Fibroblast of peridontal ligament (primary cell): ENCODE data around the gene BLID.

Experiments
- DNase-seq: peaks from one replicate; pipeline ENCODE4 v3.0.0-alpha.2; 2010; ENCODE audit errors: extremely low read depth

The BLID gene

DNA sequence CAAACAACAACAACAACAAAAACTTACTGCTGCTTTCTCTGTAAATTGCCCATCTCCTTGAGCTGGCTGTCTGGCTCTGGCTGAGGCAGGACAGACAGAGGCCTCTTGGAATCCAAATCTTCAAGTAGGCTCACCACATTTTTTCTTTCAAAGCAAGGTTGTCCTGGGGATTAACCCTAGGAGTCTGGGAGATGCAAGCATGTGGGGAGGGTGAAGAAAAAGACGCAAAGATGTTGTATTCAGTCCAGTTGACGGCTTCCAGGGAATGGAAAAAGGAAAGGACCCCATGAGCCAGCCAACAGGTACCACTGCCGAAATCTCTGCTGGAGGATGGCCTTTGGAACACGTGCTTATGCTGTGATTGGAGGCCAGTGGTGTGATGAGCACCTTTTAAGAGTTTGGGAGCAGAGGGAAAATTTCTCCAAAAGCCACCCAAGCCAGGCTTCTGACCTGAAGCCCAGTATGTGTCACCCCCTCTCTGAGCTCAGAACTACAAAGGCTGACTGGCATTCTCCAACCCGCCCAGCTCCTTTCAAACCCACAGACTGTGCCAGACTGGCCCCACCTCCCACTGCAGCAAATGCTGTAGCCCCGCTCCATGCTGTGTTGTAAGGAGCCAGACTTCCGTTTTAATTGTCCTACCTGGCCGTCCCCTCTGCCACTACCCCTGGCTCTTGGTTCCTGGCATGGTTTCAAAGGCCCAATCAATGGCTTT lies 10.8 kb downstream of the BLID start:
- DNase-seq = no peak

DNA sequence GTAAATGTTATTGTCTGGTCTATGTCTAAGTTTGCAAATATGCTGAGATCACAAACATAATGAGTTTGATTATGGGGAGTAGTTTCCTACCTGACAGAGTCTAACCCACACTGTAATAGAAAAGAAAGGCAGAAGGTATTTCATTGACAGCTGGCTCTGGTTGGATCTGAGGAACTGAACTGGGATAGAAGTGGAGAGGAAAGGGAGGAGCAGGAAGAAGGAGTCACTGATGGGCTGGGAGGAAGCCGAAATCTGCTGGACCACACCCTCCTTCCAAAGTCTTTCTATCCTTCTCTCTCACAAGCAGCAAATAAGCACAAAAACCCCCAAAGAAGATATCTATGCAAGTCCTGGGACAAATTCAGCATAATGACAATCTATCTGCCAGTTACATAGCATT lies 11.7 kb downstream of the BLID start:
- DNase-seq = no peak

DNA sequence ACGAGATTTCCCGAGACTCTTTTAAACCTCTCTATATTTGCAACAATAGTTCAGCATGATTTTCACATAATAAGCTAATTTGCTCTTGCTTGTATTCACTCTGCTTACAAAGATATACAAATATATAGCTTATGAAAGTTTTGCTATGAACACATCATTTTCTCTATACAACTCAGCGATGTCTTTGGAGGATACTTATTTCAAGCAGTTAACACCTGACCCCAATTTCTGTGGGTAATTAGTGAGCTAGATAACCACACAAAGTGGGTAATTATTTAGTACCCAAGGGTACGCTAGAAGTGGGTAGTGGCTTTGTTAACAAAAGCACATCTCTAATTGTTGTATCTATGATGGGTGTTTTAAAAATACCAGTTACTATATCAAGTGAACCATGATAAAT lies 12.3 kb downstream of the BLID start:
- DNase-seq = no peak

DNA sequence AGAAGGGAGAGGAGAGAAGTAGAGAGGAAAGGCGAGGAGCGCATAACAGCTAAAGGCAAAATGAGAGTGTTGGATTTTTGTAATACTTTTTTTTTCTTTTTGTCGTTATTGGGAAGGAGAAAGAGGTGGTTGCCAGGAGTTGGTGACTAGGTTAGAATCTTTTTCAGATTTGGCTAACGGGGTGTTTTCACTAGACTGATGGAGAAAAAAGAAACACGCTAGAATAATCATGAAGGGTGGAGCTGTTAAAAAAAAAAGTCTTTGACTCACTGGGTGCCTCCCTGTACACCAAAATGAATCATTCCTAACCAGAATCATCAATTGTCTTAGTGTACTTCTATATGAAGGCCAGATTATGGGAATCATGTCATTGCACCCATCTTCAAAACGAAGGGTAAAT lies 12.7 kb downstream of the BLID start:
- peak; percentile 58 for DNase-seq

DNA sequence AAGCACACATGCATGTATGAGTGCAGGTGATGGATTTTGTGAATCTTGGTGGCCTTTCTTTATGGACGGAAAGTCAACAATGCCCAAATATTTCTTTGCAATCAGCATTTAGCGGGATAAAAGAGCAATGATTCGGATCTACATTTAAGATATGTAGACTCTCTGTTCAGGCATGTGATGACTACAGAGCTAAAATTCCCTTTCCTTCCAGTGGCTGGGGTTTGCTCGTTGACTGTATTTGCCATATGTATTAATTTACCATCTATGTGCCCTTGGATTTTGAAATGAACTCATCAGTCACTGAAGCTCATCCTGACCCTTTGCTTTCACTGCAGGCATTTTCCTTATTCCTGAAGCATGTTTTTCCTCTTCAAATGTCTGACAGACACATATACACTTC lies 13.6 kb downstream of the BLID start:
- DNase-seq = peak; percentile 58

DNA sequence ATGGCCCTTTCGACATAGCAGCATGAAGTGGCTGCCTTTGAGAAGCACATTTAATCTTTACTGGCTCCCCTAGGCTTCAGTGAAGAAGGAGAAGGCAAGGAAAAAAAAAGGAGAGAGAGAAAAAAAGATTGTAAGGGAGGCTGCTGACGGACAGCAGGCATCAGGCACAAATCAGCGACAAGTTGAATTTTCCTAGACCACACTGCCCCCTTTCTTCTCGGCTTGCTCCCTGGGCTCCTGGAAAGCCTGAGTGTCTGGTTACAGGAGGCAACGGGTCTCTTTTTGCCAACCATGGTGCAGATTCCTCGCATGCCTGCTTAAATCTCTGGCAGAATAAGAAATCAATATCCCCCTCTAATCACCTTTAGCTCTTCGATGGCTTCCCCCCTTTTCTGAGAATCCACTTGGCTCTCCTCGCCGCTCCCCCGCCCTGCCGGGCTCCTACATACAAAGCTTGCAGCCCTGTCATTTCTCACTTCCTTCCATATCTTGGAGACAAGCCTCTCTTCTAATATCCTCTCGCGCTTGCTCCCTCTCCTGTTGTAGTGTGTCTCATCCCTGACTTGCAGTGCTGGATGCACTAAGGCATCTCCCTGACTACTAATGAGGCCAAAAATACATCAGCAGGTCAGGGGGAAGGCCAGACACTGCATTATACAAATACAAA lies 14.3 kb downstream of the BLID start:
- peak; percentile 94 for DNase-seq

DNA sequence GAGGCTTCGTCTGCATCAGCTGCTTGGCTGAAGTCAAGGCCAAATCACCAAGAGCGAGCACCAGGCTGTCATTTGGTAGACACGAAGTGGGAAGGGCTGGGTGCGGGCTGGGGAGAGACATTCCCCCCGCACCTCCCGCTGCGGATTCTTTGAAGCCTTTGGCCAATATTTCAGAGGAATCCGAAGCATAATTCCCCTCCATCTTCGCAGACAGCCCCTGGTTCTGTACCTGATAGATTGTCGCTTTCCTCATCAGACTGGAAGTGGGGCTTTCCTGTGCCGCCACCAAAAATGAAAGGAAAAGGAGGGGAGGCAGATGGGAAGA lies 15.3 kb downstream of the BLID start:
- peak; percentile 81 for DNase-seq

DNA sequence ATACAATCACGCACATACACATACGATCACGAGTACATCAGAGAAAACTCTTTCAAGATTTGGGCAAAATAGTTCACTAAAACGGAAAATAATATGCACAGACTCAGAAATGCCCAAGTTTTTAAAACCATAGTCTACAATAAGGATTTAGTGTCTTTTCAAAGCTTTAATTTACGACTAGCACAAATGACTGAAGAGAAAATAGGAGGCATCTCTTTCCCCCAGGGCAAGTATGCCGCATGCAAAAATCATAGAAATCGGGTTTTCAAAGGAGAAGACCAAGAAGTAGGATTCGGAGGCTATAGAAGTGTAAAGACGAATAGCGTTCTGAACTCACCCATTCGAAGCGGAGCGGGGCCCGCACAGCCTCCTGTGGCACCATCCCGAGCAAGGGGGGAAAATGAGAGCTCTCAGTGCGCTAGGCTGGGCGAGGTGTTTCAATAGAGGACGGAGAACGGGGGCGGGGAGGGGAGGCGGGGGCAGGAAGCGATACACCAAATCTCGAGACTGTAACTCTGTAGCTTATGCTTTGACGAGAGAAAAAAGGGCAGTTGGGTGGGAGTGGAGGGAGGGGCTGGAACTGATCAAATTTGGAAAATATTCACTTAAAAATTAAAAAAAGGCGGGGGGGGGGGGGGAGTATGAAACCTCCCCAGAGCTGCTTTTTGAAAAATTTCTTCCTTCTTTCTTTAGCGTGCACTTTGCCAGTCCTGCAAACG lies 15.8 kb downstream of the BLID start:
- DNase-seq = peak; percentile 82

DNA sequence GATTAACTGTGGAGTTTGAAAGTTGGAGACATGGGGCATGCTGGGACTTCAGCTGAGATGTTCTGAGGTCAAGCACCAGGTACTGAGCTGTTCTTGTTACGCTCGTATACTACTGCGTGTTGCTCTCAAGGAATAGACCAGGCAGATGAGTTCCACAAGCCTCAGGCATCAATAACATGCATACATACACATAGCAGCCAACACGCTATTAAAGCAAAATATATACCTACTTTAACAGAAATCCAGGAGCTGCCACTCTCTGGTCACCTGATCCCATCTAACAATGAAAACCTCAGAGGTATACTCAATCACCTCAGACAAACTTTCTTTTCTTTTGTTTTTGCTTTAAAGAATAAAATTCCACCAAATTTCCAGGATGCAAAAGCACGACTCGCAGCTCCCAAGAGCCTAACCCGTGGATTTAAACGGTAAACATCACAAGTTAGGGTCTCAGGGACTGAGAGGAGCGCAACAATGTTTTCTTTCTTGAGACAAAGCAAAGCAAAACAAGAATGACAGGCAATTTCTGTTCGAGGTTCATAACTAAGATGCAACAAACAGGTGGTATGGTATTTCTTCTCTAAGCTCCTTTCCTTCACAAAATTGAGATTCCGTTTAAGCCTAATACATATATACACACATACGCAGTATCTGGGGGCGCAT lies 16.5 kb downstream of the BLID start:
- DNase-seq = peak; percentile 78

DNA sequence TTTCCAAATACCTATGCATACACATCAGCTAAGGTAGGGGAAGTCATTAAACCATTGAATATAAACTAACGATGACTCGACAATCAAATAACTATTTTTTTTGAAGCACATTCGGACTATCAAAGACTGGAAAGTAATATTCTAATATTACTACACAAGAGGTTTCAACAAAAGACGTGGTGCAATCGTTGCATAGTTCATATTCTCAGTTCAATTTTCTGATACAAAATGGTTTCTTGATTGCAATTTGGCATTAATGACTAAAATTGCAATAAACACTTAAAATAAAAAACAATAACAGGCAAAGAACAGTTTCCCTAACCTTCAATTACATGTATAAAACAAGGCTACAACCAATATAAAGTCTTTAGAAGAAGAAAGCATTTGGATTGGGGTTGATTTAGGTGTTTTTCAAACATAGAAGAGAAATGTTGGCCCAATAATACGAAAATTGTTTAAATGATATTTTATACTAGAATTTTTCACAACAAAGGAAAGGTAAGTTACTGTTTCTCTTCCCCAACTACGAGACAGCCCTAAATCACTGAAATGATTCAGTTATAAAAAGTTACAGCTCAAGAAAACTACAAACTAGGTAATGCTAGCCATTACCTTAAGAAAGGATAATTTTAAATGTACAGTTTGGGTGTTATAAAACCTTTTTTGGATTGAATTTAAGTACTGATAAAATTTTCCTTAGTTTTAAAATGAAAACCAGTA lies 17.6 kb downstream of the BLID start:
- DNase-seq = peak; percentile 64

DNA sequence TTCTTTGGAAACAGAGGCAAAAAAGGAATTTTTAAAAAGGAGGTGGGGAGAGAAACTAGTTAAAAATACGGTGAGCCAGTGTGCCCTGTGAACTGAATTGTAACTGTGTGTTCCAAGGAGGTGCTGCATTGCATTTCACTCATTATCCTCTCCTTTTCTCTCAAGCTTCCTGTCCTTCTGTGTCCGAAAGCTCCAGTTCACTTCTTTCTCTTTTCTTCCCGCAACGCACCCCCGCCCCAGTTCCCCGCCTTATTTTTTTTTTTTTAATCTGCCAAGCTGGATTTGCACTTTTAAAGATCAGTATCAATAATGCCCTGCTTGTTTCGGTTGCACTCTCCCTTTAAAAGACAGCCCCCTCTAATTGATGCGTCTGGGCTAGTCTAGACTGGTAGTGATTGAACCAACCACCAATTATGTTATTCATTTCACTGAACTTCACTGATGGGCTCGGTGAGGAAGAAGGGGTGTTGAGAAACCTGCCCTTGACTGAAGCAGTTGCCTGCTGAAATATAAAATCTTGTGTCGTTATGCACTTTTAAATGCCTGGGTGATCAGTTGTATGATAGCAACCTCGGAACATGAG lies 18.5 kb downstream of the BLID start:
- DNase-seq = peak; percentile 80

DNA sequence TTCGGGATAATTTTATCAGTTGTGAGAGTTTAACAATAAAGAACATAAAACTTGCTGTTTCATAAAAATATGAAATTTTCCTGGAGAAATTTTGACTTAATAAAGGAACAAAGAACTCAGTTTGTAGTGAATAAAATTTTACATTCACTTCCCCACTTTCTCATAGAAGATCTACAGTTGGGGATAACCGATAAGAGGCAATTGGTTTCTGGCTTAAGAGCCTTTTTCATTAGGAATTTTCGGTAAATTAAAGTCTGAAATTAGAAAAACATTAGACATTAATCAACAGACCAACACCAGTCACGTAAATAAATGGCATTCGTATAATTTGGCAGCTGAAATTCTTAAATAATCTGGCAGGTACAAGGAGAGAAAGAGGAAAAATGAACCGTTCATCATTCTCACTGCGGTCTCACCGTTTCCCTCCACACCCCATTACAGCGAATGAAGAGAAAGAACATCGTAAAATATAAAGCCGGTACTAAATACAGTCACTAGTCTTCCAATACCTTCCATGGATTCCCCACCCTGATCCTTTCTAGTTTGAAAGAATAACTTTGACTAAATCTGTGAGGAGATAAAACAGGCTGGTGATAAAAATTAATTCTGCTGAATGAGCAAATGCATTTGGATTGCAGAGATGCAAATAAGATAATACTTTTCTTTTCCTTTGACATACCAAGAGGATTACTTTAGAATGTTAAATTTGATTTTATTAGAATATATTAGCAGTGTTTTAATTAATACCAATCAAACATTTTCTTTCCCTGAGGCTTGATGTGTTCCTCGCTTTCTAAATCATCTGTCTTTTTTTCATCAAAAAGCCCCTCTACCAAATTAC lies 19.5 kb downstream of the BLID start:
- DNase-seq = peak; percentile 53

DNA sequence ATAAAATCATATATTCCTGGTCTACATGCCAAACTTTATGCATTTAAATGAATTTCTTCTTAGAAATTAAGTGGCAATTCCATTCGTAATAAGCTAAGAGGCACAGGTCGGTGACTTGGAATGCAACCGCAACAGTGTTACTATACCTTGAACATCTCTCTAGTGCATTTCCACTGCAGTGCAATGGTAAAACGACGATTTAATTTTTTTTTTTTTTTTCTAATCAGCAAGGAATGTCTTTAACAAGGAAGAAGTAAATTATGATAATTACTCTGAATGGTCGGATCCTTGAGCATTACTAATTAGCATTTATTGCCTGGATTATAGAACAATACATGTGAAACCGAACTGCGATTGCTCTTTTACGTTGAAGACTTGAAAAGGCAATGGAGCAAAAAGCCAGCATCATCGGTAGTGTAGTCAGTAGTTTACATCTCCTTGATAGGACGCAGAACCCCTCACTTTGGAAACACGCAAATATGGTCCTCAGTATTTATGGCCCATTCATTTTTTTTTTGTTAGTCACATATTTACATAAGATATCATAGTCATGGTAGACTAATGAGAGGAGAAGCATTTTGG lies 20.2 kb downstream of the BLID start:
- DNase-seq = peak; percentile 87

DNA sequence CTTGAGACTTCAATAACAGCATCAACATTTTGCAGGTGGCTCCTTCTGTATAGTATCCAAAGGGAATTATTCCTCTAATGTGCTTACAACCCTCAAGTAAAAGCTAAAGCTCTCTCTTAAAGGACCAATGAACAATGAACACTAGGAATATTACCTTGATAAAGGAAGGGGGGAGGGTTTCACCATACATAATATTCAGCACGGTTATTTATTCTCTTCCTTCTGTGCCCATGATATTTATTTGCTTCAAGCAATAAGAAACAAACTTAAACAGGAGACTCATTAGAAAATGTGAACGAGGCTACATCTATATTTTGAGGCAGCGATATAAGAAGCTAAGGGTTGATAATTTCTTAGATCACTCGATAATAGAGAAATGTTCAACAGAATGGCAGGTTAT lies 21.2 kb downstream of the BLID start:
- DNase-seq = peak; percentile 42

DNA sequence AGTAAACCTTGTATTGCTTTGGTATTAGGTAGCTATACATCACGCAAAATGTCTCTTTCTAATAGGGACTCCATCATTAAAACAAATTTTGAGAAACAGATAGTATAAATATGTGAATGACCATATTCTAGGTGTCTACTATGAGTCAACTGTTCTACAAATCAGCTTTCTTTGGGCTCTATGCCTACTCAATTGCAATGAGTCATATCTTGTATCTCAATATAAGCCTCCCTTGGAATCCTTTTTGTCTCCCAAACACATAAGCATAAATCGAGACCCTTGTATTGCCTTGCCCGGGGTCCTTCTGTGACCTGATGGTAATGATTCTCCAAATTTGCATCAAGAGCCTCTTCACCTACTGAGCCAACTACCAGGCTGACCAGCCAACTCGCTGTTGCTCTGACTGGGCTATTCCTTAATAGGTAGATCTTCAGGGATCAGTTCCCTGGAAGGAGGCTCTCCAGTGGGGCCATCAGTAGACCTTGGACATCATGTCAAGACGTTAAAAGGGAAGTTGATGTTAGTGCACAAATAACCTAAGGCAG lies 22.2 kb downstream of the BLID start:
- DNase-seq = peak; percentile 86

DNA sequence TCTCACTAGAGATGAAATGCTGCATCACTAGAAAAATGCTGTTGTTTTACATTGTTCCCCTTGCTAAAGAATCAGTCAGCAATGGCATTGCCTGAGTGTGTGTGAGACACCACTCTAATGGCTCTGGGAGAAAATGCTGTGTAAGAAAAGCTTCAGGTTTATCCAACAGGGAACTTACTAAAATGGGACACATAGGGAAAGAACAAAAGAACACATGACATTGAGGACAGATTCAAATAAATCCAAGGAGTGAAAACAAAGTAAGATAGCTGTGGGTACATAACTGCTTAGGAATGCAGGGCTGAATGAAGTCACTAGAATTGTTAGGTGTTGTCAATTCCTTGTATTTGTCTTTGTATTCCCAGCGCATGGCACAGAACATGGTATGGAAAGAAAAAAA lies 24.2 kb downstream of the BLID start:
- peak; percentile 43 for DNase-seq

DNA sequence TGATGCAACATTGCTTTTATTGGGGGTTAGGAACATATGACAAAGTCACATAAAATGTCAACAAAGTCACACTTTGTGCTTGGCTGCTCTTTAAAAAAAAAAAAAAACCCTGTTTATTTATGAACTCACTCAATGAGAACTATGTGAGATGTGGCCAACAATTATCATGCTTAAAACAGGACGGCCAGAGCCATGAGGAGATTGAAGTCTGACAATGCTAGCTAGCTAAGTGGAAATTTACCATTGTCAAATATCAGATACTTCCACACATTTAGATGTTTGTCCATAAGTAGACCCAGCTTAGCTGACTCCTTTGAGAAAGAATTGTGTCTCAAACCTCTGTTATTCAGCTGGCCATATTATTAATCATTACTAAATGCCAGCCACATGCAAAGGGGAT lies 26.9 kb downstream of the BLID start:
- peak; percentile 45 for DNase-seq

DNA sequence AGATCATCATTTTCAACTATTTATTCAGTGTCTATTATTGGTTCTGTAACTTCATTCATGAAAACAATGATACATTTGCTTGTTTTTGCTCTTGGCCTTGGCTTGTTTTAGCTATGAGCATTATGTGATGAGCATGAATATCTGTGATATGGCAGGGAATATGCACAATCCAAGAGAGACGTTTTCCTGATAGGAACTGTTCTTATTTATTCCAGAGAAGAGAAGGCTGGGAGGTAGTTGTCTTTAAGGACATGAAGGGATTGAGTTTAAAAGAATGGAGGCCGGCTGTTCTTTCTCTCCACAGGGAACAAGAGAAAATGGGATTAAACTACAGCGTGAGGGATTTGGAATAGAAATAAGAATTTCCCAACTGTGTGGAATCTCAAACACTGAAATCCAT lies 30.3 kb downstream of the BLID start:
- DNase-seq = no peak

DNA sequence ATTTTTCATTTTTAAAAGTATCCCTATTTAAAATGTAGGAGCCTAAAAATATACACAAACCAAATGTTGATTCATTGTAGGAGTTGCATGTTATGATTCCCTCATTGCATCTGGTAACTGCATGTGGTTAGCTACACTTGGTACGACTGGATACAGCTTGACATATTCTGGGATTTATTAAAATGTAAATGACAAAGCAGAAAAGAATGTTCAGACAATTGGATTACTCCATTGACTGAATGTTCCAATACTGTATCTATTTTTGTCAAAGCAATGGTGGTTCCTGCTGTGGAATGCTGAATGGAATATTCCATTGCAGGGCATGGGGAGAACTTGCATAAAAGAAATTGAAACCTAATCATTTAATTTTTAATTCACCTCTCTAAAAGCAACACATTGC lies 30.8 kb downstream of the BLID start:
- peak; percentile 99 for DNase-seq

DNA sequence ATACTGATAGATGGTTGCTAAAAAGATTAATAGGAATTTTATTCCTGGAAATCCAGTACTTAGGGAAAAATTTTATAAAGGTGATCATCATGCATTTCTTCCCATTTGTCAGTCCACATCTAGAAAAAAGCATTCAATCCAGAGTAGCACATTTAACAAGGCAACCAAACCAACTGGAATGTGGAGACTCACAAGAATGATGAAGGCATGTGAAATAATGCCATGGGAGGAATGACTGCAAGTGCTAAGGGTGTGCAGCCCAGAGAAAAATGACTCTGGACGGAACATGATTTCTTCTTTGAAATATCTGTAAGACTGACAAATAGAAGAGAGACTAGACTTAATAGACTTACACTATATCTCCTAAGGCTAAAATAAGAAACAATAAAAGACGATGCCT lies 33.8 kb downstream of the BLID start:
- DNase-seq = peak; percentile 63
